K562 (cell line): ENCODE data around the gene FADS6. TPM values are rescaled to one million over a fixed set of nuclear protein-coding genes. Genes with fewer than 3 reads are reported as not detected.

Experiments used
- BDP1 ChIP-seq: IDR thresholded peaks from 3 replicates; pipeline ENCODE4 v1.6.1; 2011; ENCODE audit not compliant: insufficient read length, insufficient read depth
- BHLHE40 ChIP-seq: IDR thresholded peaks from 2 replicates; pipeline ENCODE4 v1.6.1; 2011; ENCODE audit warnings: low read length, improper control_type of control experiment
- BRF2 ChIP-seq: IDR thresholded peaks from 3 replicates; pipeline ENCODE4 v1.6.1; 2011; ENCODE audit warnings: borderline replicate concordance, mild to moderate bottlenecking; ENCODE audit not compliant: insufficient read length, insufficient read depth
- CBFA2T3 ChIP-seq: fragments of 450-650 bp; IDR thresholded peaks from 2 replicates; pipeline ENCODE4 v1.6.1; 2017
- CBX1 ChIP-seq: sonication (generic); IDR thresholded peaks from 2 replicates; pipeline ENCODE4 v1.6.1; 2016; ENCODE audit warnings: antibody characterized with exemption, low read depth, mild to moderate bottlenecking
- HDGF ChIP-seq: fragments of 450-650 bp; IDR thresholded peaks from 2 replicates; pipeline ENCODE4 v1.6.1; 2016
- HES1 ChIP-seq: fragments of 450-650 bp; IDR thresholded peaks from 2 replicates; pipeline ENCODE4 v1.6.1; 2016; ENCODE audit warnings: low read depth, mild to moderate bottlenecking, moderate library complexity
- IRF9 ChIP-seq: fragments of 450-650 bp; IDR thresholded peaks from 2 replicates; pipeline ENCODE4 v1.6.1; 2016; ENCODE audit warnings: missing biosample characterization, missing genetic modification characterization
- MGA ChIP-seq: fragments of 450-650 bp; IDR thresholded peaks from 2 replicates; pipeline ENCODE4 v1.6.1; 2016; ENCODE audit warnings: mild to moderate bottlenecking, moderate library complexity
- MTA3 ChIP-seq: fragments of 450-650 bp; formaldehyde crosslinking; IDR thresholded peaks from 2 replicates; pipeline ENCODE4 v1.6.1; 2017; ENCODE audit warnings: mild to moderate bottlenecking, borderline replicate concordance
- NEUROD1 ChIP-seq: fragments of 150-350 bp; IDR thresholded peaks from 2 replicates; pipeline ENCODE4 v1.6.1; 2014; ENCODE audit warnings: borderline replicate concordance, low read length, low read depth; ENCODE audit not compliant: partially characterized antibody
- PYGO2 ChIP-seq: fragments of 450-650 bp; IDR thresholded peaks from 2 replicates; pipeline ENCODE4 v1.6.1; 2016; ENCODE audit warnings: mild to moderate bottlenecking, missing genetic modification characterization, moderate library complexity, missing compliant biosample characterization
- TFAM ChIP-seq: fragments of 250-450 bp; sonication (Bioruptor Pico); conservative IDR thresholded peaks from 2 replicates; pipeline ENCODE4 v1.5.0; 2021; ENCODE audit warnings: mild to moderate bottlenecking, moderate library complexity
- ZNF197 ChIP-seq: fragments of 200-800 bp; sonication (Bioruptor generic); IDR thresholded peaks from 2 replicates; pipeline ENCODE4 v1.6.1; 2016; ENCODE audit warnings: low read depth, missing genetic modification characterization, missing compliant biosample characterization
- polyA plus RNA-seq, 8 experiments: library from polyadenylated mRNA; depleted of rRNA in 4 of 8; stranded (reverse) in 5 of 8; unstranded in 3 of 8; fragments of >200 nt; fragmentation: Nextera tagmentation in 2 of 8; fragmentation: Illumina TruSeq in 1 of 8; extraction: Ambion mirVana in 2 of 8; extraction: Trizol in 1 of 8; gene quantifications; 2 replicates each; pipeline versions ENCODE4 v1.2.1 to v1.2.3, GENCODE V29; 2011 to 2014; ENCODE audit warnings: inconsistent platforms in 1 of 8, missing spikeins in 1 of 8
- total RNA-seq, 7 experiments: library from RNA; depleted of rRNA in 6 of 7; stranded (reverse); fragments of >200 nt in 6 of 7; fragmentation: Illumina TruSeq in 2 of 7; extraction: Trizol in 2 of 7; gene quantifications; 2 replicates each; pipeline versions ENCODE4 v1.2.1 to v1.2.3, GENCODE V29; 2011 to 2021; ENCODE audit warnings: low replicate concordance in 1 of 7

Gene FADS6
- total and polyA plus RNA-seq, 9 of the 15 experiments (the other 6 are each of a cell fraction or from before 2014, with no cell fraction given): 0.18 to 0.22 TPM; not detected in 7

GRCh38 chr17:74901353-74902135, 8.1 kb upstream of the FADS6 start (continued):
- TF ChIP-seq MGA: 0 out of 2 replicates have a peak, but pooled peaks have one; percentile 13
- peak; percentile 62; the same call in 1 of the 2 replicates for TF ChIP-seq HES1
- TF ChIP-seq MTA3: no peak
- TF ChIP-seq TFAM (CRISPR knock-in tag): no peak
- no peak for TF ChIP-seq ZNF197 (CRISPR knock-in tag)
- TF ChIP-seq BHLHE40: peak; percentile 76
- TF ChIP-seq IRF9 (tag): no peak
- TF ChIP-seq BRF2: no peak
- TF ChIP-seq NEUROD1: no peak
- TF ChIP-seq BDP1: no peak
- peak; percentile 39 for TF ChIP-seq CBFA2T3
- TF ChIP-seq CBX1: no peak
- no peak for TF ChIP-seq PYGO2 (tag)
- TF ChIP-seq HDGF: no peak
